SK-N-SH (cell line): ENCODE results near the gene SLC39A3.

Source experiments
- CTCF ChIP-seq: fragments of 200-600 bp; sonication (generic); IDR thresholded peaks from 2 replicates; pipeline ENCODE4 v1.6.1; 2017; ENCODE audit warnings: antibody characterized with exemption, mild to moderate bottlenecking, moderate library complexity
- ELF1 ChIP-seq: IDR thresholded peaks from 2 replicates; pipeline ENCODE4 v1.4.0; 2012
- EP300 ChIP-seq, 2 experiments: IDR thresholded peaks; 2 replicates each; pipeline versions ENCODE4 v1.4.0 to v1.6.1; 2012; ENCODE audit warnings: borderline replicate concordance in 1 of 2, low read depth in 1 of 2, low read length in 1 of 2
- POLR2AphosphoS5 ChIP-seq: IDR thresholded peaks from 2 replicates; pipeline ENCODE4 v1.6.1; 2012; ENCODE audit warnings: low read depth, low read length
- RFX5 ChIP-seq: IDR thresholded peaks from 2 replicates; pipeline ENCODE4 v1.6.1; 2012; ENCODE audit warnings: mild to moderate bottlenecking, improper control_type of control experiment, low read length
- TF ChIP-seq, protein P1 (sequence below): IDR thresholded peaks from 2 replicates; pipeline ENCODE4 v1.4.0; 2012; ENCODE audit warnings: low read depth

DNA sequence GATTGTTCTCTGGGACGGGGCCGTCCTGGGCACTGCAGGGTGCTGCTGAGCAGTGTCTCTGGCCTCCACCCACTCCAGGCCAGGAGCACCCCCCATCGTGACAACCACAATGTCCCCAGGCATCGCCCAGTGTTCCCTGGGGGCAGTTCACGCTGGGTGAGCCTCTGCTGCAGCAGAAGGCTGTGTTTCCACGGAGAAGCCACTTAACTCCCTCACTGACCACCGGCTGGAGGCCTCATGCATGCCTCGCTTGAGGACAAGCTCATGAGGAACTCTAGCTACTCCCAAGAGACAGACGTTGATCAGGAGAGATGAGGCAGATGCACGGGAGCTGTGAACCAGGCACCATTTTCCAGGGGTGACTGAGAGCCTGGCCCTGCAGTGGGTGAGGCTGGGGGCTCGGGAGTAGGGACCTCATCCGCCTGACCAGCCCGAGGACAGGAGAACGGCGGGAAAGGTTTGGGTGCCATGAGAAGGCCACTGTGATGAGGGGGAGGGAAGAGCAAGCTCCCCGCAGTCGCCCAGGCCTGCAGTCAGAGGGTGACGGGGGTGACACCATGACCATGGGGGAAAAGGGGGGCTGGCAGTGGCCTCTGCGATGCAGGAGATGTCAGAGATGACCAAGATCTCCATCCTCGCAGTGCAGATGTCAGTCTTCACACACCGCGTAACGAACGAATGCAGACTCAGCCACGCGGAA lies 5.1 kb downstream of the SLC39A3 start:
- no peak for TF ChIP-seq EP300 (IDR thresholded peaks at IDR 0.05; ENCODE audit: borderline replicate concordance in 1 of 2, low read depth in 1 of 2, low read length in 1 of 2)
- no peak for TF ChIP-seq CTCF
- no peak for TF ChIP-seq ELF1
- no peak for TF ChIP-seq RFX5
- no peak for TF ChIP-seq POLR2AphosphoS5
- TF ChIP-seq, protein P1, sequence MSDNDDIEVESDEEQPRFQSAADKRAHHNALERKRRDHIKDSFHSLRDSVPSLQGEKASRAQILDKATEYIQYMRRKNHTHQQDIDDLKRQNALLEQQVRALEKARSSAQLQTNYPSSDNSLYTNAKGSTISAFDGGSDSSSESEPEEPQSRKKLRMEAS = no peak
